Keratinocyte (primary cell): ENCODE data around the gene TMEM253. TPM values are rescaled to one million over a fixed set of nuclear protein-coding genes. Genes with fewer than 3 reads are reported as not detected.
A peak's percentile ranks its signal among the peaks of the same experiment; 100 is the strongest.

Experiments
- DNase-seq: peaks from one replicate; pipeline ENCODE4 v3.0.0-alpha.2; 2011; ENCODE audit warnings: low read depth, missing footprints, low spot score
- FAIRE-seq: peaks from 2 replicates; lab custom pipeline; 2011; peaks lifted over from hg19 to GRCh38; lab: Jason Lieb, UNC
- H2AFZ ChIP-seq: 2 replicates; pipeline ENCODE4 v1.6.0; 2012; ENCODE audit warnings: low read length, control low read depth, inconsistent platforms; ENCODE audit not compliant: control insufficient read depth
- H3K27ac ChIP-seq: 2 replicates; pipeline ENCODE4 v1.5.1; 2011; ENCODE audit warnings: low read length; ENCODE audit not compliant: control insufficient read depth, insufficient read depth
- H3K27me3 ChIP-seq: 3 replicates; pipeline ENCODE4 v1.6.0; 2011; ENCODE audit warnings: low read length; ENCODE audit not compliant: control insufficient read depth, insufficient read depth; ENCODE audit errors: extremely low read depth
- H3K36me3 ChIP-seq, 2 experiments: 2 replicates in 1 of 2; 3 replicates in 1 of 2; pipeline ENCODE4 v1.5.1; 2011; ENCODE audit warnings: low read length in 2 of 2, mild to moderate bottlenecking in 1 of 2; ENCODE audit not compliant: control insufficient read depth in 2 of 2, insufficient read depth in 2 of 2; ENCODE audit errors: extremely low read depth in 1 of 2
- H3K4me1 ChIP-seq: 3 replicates; pipeline ENCODE4 v1.5.1; 2011; ENCODE audit warnings: low read length; ENCODE audit not compliant: control insufficient read depth, insufficient read depth; ENCODE audit errors: extremely low read depth
- H3K4me2 ChIP-seq: 3 replicates; pipeline ENCODE4 v1.6.0; 2011; ENCODE audit warnings: low read depth, low read length; ENCODE audit not compliant: control insufficient read depth, insufficient read depth; ENCODE audit errors: extremely low read depth
- H3K4me3 ChIP-seq, 3 experiments: fragments of 200-600 bp in 1 of 3; sonication (generic) in 1 of 3; 2 replicates in 2 of 3; 3 replicates in 1 of 3; pipeline ENCODE4 v1.5.1; 2011 to 2016; ENCODE audit warnings: low read length in 3 of 3, mild to moderate bottlenecking in 3 of 3, control low read depth in 2 of 3, inconsistent platforms in 1 of 3, low read depth in 1 of 3, mixed read lengths in 1 of 3, mixed run types in 1 of 3, moderate library complexity in 1 of 3; ENCODE audit not compliant: control insufficient read depth in 2 of 3, insufficient read depth in 2 of 3; ENCODE audit errors: extremely low read depth in 1 of 3
- H3K79me2 ChIP-seq: 2 replicates; pipeline ENCODE4 v1.6.0; 2012; ENCODE audit warnings: low read length; ENCODE audit not compliant: control insufficient read depth, insufficient read depth
- H3K9ac ChIP-seq: 3 replicates; pipeline ENCODE4 v1.6.0; 2011; ENCODE audit warnings: low read length; ENCODE audit not compliant: control insufficient read depth, insufficient read depth; ENCODE audit errors: extremely low read depth
- H3K9me1 ChIP-seq: 3 replicates; pipeline ENCODE4 v1.6.0; 2011; ENCODE audit warnings: low read length; ENCODE audit not compliant: control insufficient read depth, insufficient read depth; ENCODE audit errors: extremely low read depth
- H3K9me3 ChIP-seq: 2 replicates; pipeline ENCODE4 v1.5.1; 2012; ENCODE audit warnings: low read depth, low read length; ENCODE audit not compliant: control insufficient read depth
- H4K20me1 ChIP-seq: 3 replicates; pipeline ENCODE4 v1.6.0; 2011; ENCODE audit warnings: low read length; ENCODE audit not compliant: control insufficient read depth, insufficient read depth; ENCODE audit errors: extremely low read depth
- CTCF ChIP-seq, 3 experiments: IDR thresholded peaks in 1 of 3; conservative IDR thresholded peaks in 1 of 3; optimal IDR thresholded peaks in 1 of 3; 2 replicates in 2 of 3; 3 replicates in 1 of 3; pipeline versions ENCODE3 to v1.5.1; 2011; ENCODE audit warnings: low read length in 3 of 3, mild to moderate bottlenecking in 3 of 3, moderate library complexity in 2 of 3, control low read depth in 1 of 3, inconsistent platforms in 1 of 3; ENCODE audit not compliant: insufficient read depth in 2 of 3; ENCODE audit errors: extremely low read depth in 1 of 3
- EZH2 ChIP-seq: IDR thresholded peaks from one replicate; pipeline ENCODE4 v1.6.1; 2012; ENCODE audit warnings: inconsistent platforms, mild to moderate bottlenecking, low read length, moderate library complexity
- dilution Hi-C: fragments of 300-500 bp; cut with MboI; formaldehyde crosslinking; loops from one replicate; pipeline ENCODE4 v1.7.0; 2020; ENCODE audit warnings: low sequenced_read_pairs; ENCODE audit not compliant: extremely low pct_ligation_motif_present
- polyA plus RNA-seq, 5 experiments: library from polyadenylated mRNA; depleted of rRNA in 3 of 5; stranded (reverse) in 3 of 5; stranded (forward) in 1 of 5; unstranded in 1 of 5; fragments of >200 nt; gene quantifications; 1 replicate in 1 of 5; 2 replicates in 3 of 5; 3 replicates in 1 of 5; pipeline versions ENCODE4 v1.2.1 to v1.2.3, GENCODE V29; 2011 to 2012; ENCODE audit warnings: missing spikeins in 2 of 5, low read depth in 1 of 5, low replicate concordance in 1 of 5

The TMEM253 gene
- polyA plus RNA-seq, 1 donor (not counting 4 experiments of a cell fraction or from before 2014, with no cell fraction given): 1.1 TPM

GRCh38 chr14:21066882-21067502, 33.9 kb upstream of the TMEM253 start:
- Histone ChIP-seq H2AFZ (no peak overlapping the region), H3K79me2 (no peaks in the 10 kb centered on the region), H3K27me3 (peaks cover 17% of the 10 kb centered on the region), H3K27ac (no peak overlapping the region), H3K36me3 (no peaks in the 10 kb centered on the region), H3K4me2 (no peak overlapping the region), H4K20me1 (no peaks in the 10 kb centered on the region), H3K4me1 (peaks cover 20% of the 10 kb centered on the region), H3K4me3 (no peak overlapping the region), H3K9ac (no peak overlapping the region), H3K9me1 (no peaks in the 10 kb centered on the region), H3K9me3 (no peaks in the 10 kb centered on the region)
- DNase-seq (no peak), FAIRE-seq (peak; percentile 23)
- dilution Hi-C loops: no loop called here
- TF ChIP-seq EZH2 (no peak), CTCF (optimal IDR thresholded peaks at IDR 0.05 in 1 of 3, IDR thresholded peaks at IDR 0.05 in 1 of 3, conservative IDR thresholded peaks at IDR 0.05 in 1 of 3; ENCODE audit: extremely low read depth in 1 of 3, insufficient read depth in 2 of 3, low read length in 3 of 3) (peak; percentile 50 to 82 (median 51))

- FAIRE-seq (no peak), DNase-seq (no peak)
- Histone ChIP-seq H3K9ac (no peak overlapping the region), H3K9me1 (no peaks in the 10 kb centered on the region), H3K9me3 (no peaks in the 10 kb centered on the region), H4K20me1 (no peaks in the 10 kb centered on the region), H3K4me1 (peaks cover 18% of the 10 kb centered on the region), H3K36me3 (no peaks in the 10 kb centered on the region), H2AFZ (no peak overlapping the region), H3K27me3 (peaks cover 17% of the 10 kb centered on the region), H3K27ac (no peak overlapping the region), H3K4me3 (no peak overlapping the region), H3K79me2 (no peaks in the 10 kb centered on the region), H3K4me2 (peak overlapping the region; percentile 8)
- TF ChIP-seq EZH2: no peak
- peak; percentile 27 to 53 (median 47) for TF ChIP-seq CTCF (optimal IDR thresholded peaks at IDR 0.05 in 1 of 3, IDR thresholded peaks at IDR 0.05 in 1 of 3, conservative IDR thresholded peaks at IDR 0.05 in 1 of 3; ENCODE audit: extremely low read depth in 1 of 3, insufficient read depth in 2 of 3, low read length in 3 of 3)
- dilution Hi-C loops: no loop called here
These were observed 32.1 kb upstream of the TMEM253 start for GRCh38 chr14:21068521-21069387.
